PC-3 (cell line): Measurements from ENCODE around the gene TMEM54. TPM values are rescaled to one million over a fixed set of nuclear protein-coding genes. Genes with fewer than 3 reads are reported as not detected.
A peak's percentile ranks its signal among the peaks of the same experiment; 100 is the strongest.

Experiments
- ATAC-seq: fragments of 200-7000 bp; cut with Tn5 transposase; 2 replicates; pipeline ENCODE4 v1.9.1; 2020; ENCODE audit warnings: mild to moderate bottlenecking, moderate library complexity
- BruUV-seq: library from RNA; stranded (reverse); fragments of 400-500 nt; replicated peaks from 2 replicates; lab custom pipeline; 2021; lab: Mats Ljungman, UMichigan
- CTCF ChIA-PET: fragments of 300-600 bp; sonication (Branson Sonifier 250); formaldehyde crosslinking; loops from one replicate; lab custom pipeline; 2022; ENCODE audit warnings: antibody characterized with exemption; lab: Charles Lee
- POLR2A ChIA-PET: fragments of 300-600 bp; sonication (Branson Sonifier 250); formaldehyde crosslinking; loops from one replicate; lab custom pipeline; 2022; ENCODE audit warnings: antibody characterized with exemption; ENCODE audit not compliant: unreplicated experiment; lab: Charles Lee
- DNase-seq: peaks from one replicate; pipeline ENCODE4 v3.0.0-alpha.2; 2015
- H2AFZ ChIP-seq: fragments of 300-600 bp; sonication (generic); 2 replicates; pipeline ENCODE4 v1.6.0; 2016; ENCODE audit warnings: antibody characterized with exemption, low read length
- H3F3A ChIP-seq: fragments of 300-600 bp; sonication (generic); one replicate; pipeline ENCODE4 v1.6.0; 2017; ENCODE audit warnings: antibody characterized with exemption, low read length, control low read depth, mild to moderate bottlenecking; ENCODE audit not compliant: unreplicated experiment
- H3K27ac ChIP-seq: fragments of 300-600 bp; sonication (generic); 2 replicates; pipeline ENCODE4 v1.5.1; 2016; ENCODE audit warnings: mild to moderate bottlenecking, low read length
- H3K27me3 ChIP-seq: fragments of 300-600 bp; sonication (generic); 2 replicates; pipeline ENCODE4 v1.6.1; 2016; ENCODE audit warnings: low read length, mixed read lengths
- H3K36me3 ChIP-seq: fragments of 300-600 bp; sonication (generic); 2 replicates; pipeline ENCODE4 v1.6.1; 2016; ENCODE audit warnings: low read depth, mixed run types, low read length, mixed read lengths
- H3K4me1 ChIP-seq: fragments of 300-600 bp; sonication (generic); 2 replicates; pipeline ENCODE4 v1.5.1; 2016; ENCODE audit warnings: low read length; ENCODE audit not compliant: insufficient read depth
- H3K4me2 ChIP-seq: fragments of 300-600 bp; sonication (generic); 2 replicates; pipeline ENCODE4 v1.6.0; 2016; ENCODE audit warnings: low read length
- H3K4me3 ChIP-seq: fragments of 300-600 bp; sonication (generic); 2 replicates; pipeline ENCODE4 v1.5.1; 2016; ENCODE audit warnings: mild to moderate bottlenecking, low read length, mixed read lengths
- H3K79me2 ChIP-seq: fragments of 300-600 bp; sonication (generic); 2 replicates; pipeline ENCODE4 v1.6.1; 2017; ENCODE audit warnings: low read length, mixed read lengths
- H3K9ac ChIP-seq: fragments of 300-600 bp; sonication (generic); 2 replicates; pipeline ENCODE4 v1.6.0; 2016; ENCODE audit warnings: mild to moderate bottlenecking, low read length
- H3K9me2 ChIP-seq: fragments of 300-600 bp; sonication (generic); replicated peaks from 2 replicates; pipeline ENCODE4 v1.6.1; 2016; ENCODE audit warnings: mixed run types, low read length, mixed read lengths
- H3K9me3 ChIP-seq: fragments of 300-600 bp; sonication (generic); 2 replicates; pipeline ENCODE4 v1.6.1; 2016; ENCODE audit warnings: low read length, mixed read lengths
- H4K20me1 ChIP-seq: fragments of 300-600 bp; sonication (generic); 2 replicates; pipeline ENCODE4 v1.6.1; 2016; ENCODE audit warnings: low read length, mixed read lengths
- EZH2 ChIP-seq: fragments of 300-600 bp; sonication (generic); IDR thresholded peaks from one replicate; pipeline ENCODE4 v1.6.1; 2017; ENCODE audit warnings: antibody characterized with exemption, mild to moderate bottlenecking, low read length; ENCODE audit not compliant: unreplicated experiment
- EZH2phosphoT487 ChIP-seq: fragments of 300-600 bp; sonication (generic); IDR thresholded peaks from 2 replicates; pipeline ENCODE4 v1.6.1; 2018; ENCODE audit warnings: mild to moderate bottlenecking, antibody characterized with exemption, low read length, borderline replicate concordance
- intact Hi-C: fragments of 100-400 bp; cut with micrococcal nuclease; formaldehyde crosslinking; loops from 2 replicates; pipeline ENCODE4 v1.9.0; 2023
- total RNA-seq: library from RNA; depleted of rRNA; stranded (reverse); fragments of >200 nt; gene quantifications from 2 replicates; pipeline ENCODE4 v1.2.3, GENCODE V29; 2014
- TF ChIP-seq, protein P1 (sequence below): fragments of 300-600 bp; sonication (generic); conservative IDR thresholded peaks from 2 replicates; pipeline ENCODE4 v1.5.1; 2017; ENCODE audit warnings: antibody characterized with exemption, low read depth, mild to moderate bottlenecking, low read length

Gene TMEM54
- total RNA-seq, 1 experiment from 2014 or later: 175 TPM

DNA sequence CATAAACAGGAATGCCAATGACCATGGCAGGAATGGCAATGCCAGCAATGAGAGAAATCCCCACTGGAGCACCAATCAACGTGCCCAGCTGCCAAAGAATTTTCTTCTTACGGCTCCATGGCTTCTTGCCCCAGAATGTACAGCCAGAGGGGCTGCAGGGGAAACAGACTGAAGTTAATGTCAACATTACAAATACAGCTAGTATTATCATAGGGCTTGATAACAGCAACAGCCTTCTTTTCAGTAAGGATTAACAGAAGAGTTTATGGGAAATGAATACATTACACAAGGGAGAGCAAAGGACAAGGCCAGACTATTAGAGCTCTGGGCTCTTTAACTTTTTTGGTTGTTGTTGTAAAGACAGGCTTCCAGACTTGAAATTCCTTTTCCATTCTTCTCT, 45.2 kb upstream of the TMEM54 start:
- Histone ChIP-seq H3K4me1 (peaks cover 22% of the 10 kb centered on the region), H3F3A (no peaks in the 10 kb centered on the region), H3K36me3 (peaks cover 34% of the 10 kb centered on the region), H3K79me2 (peaks cover 18% of the 10 kb centered on the region), H3K27me3 (no peaks in the 10 kb centered on the region), H3K9me2 (no peaks in the 10 kb centered on the region), H2AFZ (no peak overlapping the region), H3K4me2 (no peak overlapping the region), H3K9me3 (no peaks in the 10 kb centered on the region), H3K9ac (no peak overlapping the region), H4K20me1 (no peaks in the 10 kb centered on the region), H3K27ac (no peak overlapping the region), H3K4me3 (no peak overlapping the region)
- BruUV-seq: no TSS peak
- TF ChIP-seq EZH2phosphoT487 (no peak), EZH2 (no peak)
- TF ChIP-seq, protein P1, sequence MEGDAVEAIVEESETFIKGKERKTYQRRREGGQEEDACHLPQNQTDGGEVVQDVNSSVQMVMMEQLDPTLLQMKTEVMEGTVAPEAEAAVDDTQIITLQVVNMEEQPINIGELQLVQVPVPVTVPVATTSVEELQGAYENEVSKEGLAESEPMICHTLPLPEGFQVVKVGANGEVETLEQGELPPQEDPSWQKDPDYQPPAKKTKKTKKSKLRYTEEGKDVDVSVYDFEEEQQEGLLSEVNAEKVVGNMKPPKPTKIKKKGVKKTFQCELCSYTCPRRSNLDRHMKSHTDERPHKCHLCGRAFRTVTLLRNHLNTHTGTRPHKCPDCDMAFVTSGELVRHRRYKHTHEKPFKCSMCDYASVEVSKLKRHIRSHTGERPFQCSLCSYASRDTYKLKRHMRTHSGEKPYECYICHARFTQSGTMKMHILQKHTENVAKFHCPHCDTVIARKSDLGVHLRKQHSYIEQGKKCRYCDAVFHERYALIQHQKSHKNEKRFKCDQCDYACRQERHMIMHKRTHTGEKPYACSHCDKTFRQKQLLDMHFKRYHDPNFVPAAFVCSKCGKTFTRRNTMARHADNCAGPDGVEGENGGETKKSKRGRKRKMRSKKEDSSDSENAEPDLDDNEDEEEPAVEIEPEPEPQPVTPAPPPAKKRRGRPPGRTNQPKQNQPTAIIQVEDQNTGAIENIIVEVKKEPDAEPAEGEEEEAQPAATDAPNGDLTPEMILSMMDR: no peak
- ChIA-PET POLR2A (no interaction called here), CTCF (no interaction called here)
- intact Hi-C loops: no loop called here
- ATAC-seq: no peak
- DNase-seq: no peak

DNA sequence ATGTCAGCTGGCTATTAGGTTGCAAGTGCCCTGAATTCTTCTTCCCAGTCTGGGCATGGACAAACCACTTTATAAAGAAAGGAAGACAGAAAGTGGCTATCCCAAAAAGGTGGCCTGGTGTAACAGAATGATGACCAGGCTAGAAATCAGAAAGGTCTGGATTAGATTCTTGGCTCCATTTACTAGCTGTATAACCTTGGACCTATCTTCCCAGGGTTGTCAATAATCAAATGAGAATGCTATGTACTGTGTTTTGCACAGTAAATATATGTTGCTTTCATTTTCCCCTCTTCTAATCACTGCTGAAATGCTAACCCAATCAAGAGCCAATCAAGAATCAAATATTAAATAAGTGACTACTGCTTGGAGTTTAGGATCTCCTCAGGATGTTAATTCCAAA, 43.0 kb upstream of the TMEM54 start:
- DNase-seq: no peak
- Histone ChIP-seq H3K27ac (no peak overlapping the region), H3K4me3 (no peak overlapping the region), H3K27me3 (no peaks in the 10 kb centered on the region), H4K20me1 (no peaks in the 10 kb centered on the region), H3K9me3 (no peaks in the 10 kb centered on the region), H3K4me1 (peaks cover 30% of the 10 kb centered on the region), H2AFZ (no peak overlapping the region), H3K79me2 (no peaks in the 10 kb centered on the region), H3K9ac (no peak overlapping the region), H3K4me2 (no peak overlapping the region), H3K36me3 (peaks cover 34% of the 10 kb centered on the region), H3F3A (no peaks in the 10 kb centered on the region), H3K9me2 (no peaks in the 10 kb centered on the region)
- intact Hi-C loops: no loop called here
- ChIA-PET POLR2A (no interaction called here), CTCF (no interaction called here)
- TF ChIP-seq EZH2 (no peak), EZH2phosphoT487 (no peak)
- TF ChIP-seq, protein P1: no peak
- BruUV-seq: no TSS peak
- no peak for ATAC-seq

DNA sequence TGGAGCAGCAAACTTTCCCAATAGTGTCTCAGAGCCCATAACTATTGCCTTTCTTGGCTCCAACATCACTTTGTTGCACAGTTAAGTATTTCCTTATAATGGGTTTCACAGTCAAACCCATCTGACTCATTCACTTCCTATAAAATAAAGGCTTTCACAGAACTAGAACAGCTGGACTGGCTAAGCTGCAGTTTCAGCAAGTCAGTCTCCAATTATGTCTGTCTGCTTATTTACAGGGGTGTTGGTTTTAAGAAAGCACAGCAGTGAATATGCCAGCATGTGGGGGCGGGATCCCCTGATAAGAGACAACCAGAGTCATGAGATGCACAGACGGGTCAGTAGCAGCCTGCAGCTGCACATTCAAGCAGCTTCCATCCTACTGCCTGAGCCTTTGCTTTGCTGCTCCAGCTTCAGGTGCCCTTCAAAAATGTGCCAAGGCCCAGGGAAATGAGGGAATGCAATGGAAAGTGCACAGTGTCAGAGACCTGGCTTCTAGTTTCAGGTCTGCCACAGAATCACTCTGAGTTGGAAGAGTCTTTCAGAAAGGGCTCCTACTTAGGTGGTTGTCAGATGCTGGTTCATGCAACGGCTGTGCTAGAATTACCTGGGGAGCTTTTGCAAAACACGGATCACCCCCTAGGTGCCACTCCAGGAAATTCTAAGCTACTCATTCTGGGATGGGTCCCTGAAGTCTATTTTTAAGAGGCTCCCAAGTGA, 38.6 kb upstream of the TMEM54 start:
- no peaks in the 10 kb centered on the region for H3K79me2 ChIP-seq
- TF ChIP-seq EZH2: no peak
- no peak for TF ChIP-seq EZH2phosphoT487
- TF ChIP-seq, protein P1: no peak
- no peaks in the 10 kb centered on the region for H3K9me2 ChIP-seq
- no peaks in the 10 kb centered on the region for H3K27me3 ChIP-seq
- H2AFZ ChIP-seq: no peak overlapping the region
- H3K4me2 ChIP-seq: peak overlapping the region; percentile 35
- peaks cover 40% of the 10 kb centered on the region for H3K4me1 ChIP-seq
- H4K20me1 ChIP-seq: no peaks in the 10 kb centered on the region
- peak overlapping the region; percentile 68 for H3K27ac ChIP-seq
- no peaks in the 10 kb centered on the region for H3K9me3 ChIP-seq
- DNase-seq: peak; percentile 79
- POLR2A ChIA-PET: interaction anchor here (0.6 kb wide), 1 partner anchor 52 kb away, joined by 4 read pairs; no protein-coding TSS in a partner anchor
- no TSS peak for BruUV-seq
- H3K36me3 ChIP-seq: peaks cover 21% of the 10 kb centered on the region
- intact Hi-C loops: loop anchor here (2.0 kb wide), 1 partner anchor 13 kb away; no protein-coding TSS in a partner anchor
- no peak overlapping the region for H3K4me3 ChIP-seq
- ATAC-seq: peak; percentile 86
- CTCF ChIA-PET: interaction anchor here (0.6 to 1.4 kb wide), 4 partner anchors 14 to 110 kb away, joined by 3 to 6 read pairs (median 4); no protein-coding TSS in a partner anchor
- no peaks in the 10 kb centered on the region for H3F3A ChIP-seq
- no peak overlapping the region for H3K9ac ChIP-seq
